CD4-positive, alpha-beta T cell treated with Interleukin-4 for 1 hour (primary cell): ENCODE results near the gene ACOXL.
"Not testable (repeated sequence)": the region's sequence is repeated elsewhere in the genome, so short reads cannot be mapped to it uniquely, and the experiment has no call there.

Experiments used
- DNase-seq, 2 donors: peaks; one replicate each; pipeline ENCODE4 v3.0.0-alpha.2; 2020 to 2022

ACOXL gene

DNA sequence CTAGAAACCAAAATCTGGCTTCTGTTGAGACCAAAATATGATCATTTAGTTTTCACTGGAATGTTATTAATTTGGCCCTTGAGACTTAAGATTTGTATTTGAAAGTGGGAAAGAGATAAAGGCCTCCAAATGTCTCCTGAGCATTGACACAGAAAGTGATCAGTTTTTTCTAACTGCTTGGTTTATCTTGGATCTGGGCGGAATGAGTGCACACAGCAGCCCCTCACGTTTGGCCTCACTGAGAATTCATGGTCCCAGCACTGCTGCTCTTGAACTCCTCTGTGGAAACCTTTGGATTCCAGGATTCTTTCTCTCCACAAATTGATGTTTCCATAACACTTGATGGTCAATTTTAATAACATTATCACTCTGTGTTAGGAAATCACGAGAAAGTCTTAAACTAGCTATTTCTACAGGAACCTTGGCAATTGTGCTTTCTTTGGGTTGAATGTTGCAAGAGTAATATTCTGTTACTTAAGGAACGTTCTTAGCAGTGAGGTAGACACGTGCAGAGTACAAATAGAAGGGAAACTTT lies 208.1 kb downstream of the ACOXL start:
- no peak for DNase-seq

DNA sequence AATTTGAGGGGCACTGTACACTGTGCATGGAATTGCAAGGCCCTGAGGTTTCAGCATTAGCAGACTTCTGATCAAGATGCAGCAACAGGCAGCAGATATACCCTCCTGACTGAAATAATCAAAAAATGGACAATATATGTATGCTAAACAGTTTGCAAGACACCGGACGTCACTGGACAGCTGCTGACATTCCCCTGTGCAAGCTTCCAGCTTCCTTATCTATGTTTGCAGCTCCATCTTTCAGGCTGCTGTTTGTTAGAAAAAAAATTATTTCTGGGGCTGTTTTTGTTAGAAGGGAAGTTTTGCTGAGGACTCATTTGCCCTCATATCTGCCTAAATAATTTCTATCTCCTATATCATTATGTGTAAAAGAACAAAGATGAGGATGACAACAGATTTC lies 208.9 kb downstream of the ACOXL start:
- no peak for DNase-seq

GRCh38 chr2:110943070-110943634 lies 210.8 kb downstream of the ACOXL start:
- no peak for DNase-seq

DNA sequence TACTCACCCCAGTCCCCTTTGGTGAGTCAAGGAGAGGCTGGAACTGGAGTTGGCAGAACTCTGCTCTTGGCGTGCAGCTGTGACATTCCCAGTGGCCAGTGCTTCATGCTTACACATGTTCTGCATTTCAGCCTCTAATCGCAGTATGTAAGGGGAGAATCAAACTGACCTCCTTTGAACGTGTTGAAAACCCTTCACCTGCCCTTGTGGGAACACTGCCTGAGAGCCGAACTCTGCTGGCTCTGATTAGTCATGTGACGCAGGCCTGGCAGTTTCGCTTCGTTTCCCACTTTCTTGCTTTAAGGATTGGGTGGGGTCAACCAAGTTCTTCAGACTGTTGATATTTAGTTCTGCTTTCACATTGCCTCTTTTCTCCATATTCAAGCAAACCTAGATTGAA lies 214.5 kb downstream of the ACOXL start:
- peak in 1 of 2 donors; percentile 47 for DNase-seq

- DNase-seq: no peak
These were observed 215.8 kb downstream of the ACOXL start for GRCh38 chr2:110948027-110948674.

GRCh38 chr2:110950281-110950680 lies 217.9 kb downstream of the ACOXL start:
- DNase-seq: no peak

- DNase-seq: no peak
These were observed 222.7 kb downstream of the ACOXL start for GRCh38 chr2:110955045-110955444.

DNA sequence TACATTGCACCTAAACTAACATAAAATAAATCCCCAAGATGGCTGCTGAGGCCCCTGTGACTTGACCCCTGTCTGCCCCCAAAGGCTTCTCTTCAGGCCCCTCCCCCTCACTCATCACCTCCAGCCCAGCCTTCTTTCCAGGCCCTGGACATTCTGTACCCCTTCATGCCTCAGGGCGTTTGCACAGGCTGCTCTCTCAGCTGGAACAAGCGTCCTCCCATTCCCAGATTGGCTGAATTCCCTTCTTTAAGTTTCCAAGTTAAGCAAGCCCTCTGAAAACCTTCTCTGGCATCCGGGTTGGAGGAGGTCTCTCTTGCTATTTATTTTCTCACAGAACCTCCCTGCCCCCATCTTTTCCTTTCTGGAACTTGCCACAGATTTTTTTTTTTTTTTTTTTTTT lies 223.2 kb downstream of the ACOXL start:
- no peak for DNase-seq

DNA sequence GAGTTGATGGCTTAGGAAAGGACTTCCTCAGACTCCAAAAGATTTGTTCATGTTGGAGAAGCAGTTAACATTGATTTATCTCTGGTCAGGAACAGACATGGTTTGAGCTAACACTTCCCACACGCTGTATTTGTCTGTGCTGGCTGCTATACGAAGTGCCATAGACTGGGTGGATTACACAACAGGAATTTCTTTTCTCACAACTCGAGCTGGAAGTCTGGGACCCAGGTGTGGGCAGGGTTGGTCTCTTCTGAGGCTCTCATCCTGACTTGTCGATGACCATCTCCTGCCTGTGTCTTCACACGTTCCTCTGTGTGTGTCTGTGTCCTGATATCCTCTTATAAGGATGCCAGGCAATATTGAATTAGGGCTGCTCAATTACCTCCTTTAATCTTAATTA lies 224.9 kb downstream of the ACOXL start:
- no peak for DNase-seq

DNA sequence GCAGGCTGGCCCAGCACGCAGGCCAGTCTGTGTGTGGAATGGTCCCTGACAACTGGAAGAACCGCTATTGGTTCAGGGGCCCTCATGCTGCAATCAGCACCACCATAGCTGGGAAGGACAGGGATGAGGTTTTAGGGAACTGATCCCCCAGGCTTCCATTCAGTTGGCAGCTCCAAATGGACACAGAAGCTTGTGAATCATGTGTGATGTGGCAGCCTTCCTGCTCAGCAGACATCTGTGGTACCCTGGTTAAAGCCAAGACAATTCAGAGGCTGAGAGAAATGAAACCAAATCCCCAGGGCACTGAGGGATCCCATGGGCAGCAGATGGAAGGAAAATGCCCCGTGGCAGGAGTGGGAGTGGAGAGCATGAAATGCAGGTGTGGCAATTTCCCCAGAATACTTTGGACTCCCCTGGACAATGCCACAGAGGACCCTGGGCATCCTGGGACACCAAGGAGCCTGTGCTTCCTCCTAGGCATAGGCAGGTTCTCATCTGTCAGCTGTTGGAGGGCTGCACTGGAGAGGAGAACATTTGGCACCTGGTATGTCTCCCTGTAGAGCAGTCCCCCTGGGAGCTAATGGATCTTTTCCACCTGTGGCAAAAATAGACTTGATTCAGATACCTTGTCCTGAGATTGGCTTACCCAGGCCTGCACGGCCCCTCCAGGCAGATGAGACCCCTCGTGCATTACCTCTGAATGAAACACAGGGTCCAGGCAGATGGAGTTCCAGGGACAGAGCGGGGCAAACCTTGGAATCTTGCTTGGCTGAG lies 226.2 kb downstream of the ACOXL start:
- DNase-seq: no peak

DNA sequence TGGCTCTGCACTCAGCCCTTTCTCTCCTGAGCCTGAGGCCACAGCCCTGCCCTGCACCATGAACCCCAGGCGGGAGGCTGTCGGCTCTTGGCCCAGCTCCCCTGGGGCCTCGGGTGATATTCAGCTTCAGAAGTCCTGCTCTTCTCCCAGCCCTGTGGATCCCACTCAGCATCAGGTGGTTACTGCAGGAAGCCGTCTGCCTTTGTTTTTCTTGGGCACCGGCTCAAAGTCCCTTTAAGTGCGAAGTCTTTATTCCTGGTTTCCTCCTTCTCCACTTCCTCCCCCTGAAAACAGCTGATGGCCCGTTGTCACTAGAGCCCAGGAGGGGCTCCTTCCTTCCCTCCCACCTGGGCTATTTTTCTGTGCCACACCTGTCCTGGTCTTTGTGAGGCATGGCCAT lies 226.8 kb downstream of the ACOXL start:
- no peak for DNase-seq

- DNase-seq: no peak
These were observed 227.9 kb downstream of the ACOXL start for GRCh38 chr2:110960281-110960680.

GRCh38 chr2:110960954-110961353 lies 228.6 kb downstream of the ACOXL start:
- no peak for DNase-seq

- DNase-seq: not testable (repeated sequence)
These were observed 229.3 kb downstream of the ACOXL start for GRCh38 chr2:110961643-110962042.

- DNase-seq: no peak
These were observed 237.3 kb downstream of the ACOXL start for GRCh38 chr2:110969696-110970095.

GRCh38 chr2:110970201-110970600 lies 237.8 kb downstream of the ACOXL start:
- no peak for DNase-seq

DNA sequence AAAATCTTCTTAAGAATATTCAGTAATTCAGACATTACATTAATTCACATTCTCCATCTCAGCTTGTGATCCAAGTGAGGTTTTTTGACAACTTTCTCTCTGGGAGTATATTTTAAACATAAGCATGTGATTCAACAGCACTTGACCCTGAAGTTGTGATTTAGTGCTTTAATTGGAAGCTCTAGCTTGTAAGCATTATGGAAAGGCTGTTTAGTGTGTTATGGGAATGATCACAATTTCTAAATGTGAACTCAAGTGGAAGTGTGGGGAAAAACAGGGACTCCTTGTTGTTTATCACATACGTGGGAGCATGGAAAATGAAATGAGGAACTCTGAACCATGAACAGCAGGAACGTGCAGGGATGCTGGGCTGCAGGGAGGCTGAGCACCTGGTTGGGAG lies 239.4 kb downstream of the ACOXL start:
- no peak for DNase-seq

- no peak for DNase-seq
These were observed 240.9 kb downstream of the ACOXL start for GRCh38 chr2:110973262-110973661.

GRCh38 chr2:110977403-110977802 lies 245.0 kb downstream of the ACOXL start:
- DNase-seq: no peak

DNA sequence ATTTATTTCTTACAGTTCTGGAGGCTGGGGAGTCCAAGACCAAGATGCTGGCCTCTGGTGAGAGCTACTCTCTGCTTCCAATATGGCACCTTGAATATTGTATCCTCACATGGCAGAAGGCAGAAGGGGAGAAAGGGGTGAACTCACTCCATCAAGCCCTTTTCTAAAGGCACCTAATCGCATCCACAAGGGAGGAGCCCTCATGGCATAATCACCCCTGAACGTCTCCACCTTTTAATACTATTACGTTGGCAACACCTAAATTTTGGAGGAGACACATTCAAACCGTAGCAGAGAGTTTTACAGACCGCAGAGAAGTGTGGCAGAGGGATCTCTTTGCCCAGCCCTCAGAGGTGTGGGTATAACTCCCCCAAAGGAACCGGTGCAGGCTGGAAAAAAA lies 245.8 kb downstream of the ACOXL start:
- no peak for DNase-seq

DNA sequence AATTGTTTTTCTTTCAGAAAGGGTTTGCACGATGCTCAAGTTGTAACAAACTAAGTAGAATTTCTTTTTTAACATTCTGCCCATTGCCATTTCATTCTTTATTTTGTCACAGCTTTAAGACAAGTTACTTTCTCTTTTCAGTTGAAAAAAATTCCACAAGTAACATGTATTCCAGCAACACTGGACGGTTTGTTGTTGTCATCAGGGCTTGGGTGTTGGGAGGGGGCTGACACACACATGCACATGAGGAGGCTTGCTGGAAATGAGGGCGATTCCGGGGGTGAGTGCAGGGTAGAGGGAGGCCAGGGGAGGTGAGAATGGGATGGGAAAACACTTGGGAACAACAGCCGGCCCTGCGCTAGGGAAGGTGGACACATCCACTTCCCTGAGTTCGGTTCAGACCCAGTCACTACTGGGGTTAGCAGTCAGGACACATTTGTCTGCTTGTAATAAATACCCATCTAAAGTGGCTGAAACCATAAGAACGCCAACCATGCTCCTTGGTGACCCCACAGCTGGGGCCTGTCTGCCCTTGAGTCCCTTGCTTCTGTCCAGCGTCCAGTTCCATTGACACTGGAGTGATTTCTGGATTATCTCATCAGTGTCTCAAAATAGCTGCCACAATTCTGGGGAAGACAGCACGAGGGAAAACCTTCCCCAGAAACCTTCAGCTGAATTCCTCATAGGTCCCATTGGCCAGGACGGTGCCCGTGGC lies 246.5 kb downstream of the ACOXL start:
- DNase-seq: no peak

- DNase-seq: no peak
These were observed 247.3 kb downstream of the ACOXL start for GRCh38 chr2:110979471-110980338.
